K562 treated with DMSO at 1 percent for 48 hours (cell line): ENCODE data around the gene MARVELD3. TPM values are rescaled to one million over a fixed set of nuclear protein-coding genes. Genes with fewer than 3 reads are reported as not detected.

ENCODE experiments used
- total RNA-seq: library from RNA; unstranded; fragments of 300-600 nt; gene quantifications from 2 replicates; pipeline ENCODE4 v1.2.3, GENCODE V29; 2022; ENCODE audit warnings: low replicate concordance; ENCODE audit errors: extremely low read depth

The MARVELD3 gene, protein sequence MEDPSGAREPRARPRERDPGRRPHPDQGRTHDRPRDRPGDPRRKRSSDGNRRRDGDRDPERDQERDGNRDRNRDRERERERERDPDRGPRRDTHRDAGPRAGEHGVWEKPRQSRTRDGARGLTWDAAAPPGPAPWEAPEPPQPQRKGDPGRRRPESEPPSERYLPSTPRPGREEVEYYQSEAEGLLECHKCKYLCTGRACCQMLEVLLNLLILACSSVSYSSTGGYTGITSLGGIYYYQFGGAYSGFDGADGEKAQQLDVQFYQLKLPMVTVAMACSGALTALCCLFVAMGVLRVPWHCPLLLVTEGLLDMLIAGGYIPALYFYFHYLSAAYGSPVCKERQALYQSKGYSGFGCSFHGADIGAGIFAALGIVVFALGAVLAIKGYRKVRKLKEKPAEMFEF
- total RNA-seq: not detected in 2 replicates

DNA sequence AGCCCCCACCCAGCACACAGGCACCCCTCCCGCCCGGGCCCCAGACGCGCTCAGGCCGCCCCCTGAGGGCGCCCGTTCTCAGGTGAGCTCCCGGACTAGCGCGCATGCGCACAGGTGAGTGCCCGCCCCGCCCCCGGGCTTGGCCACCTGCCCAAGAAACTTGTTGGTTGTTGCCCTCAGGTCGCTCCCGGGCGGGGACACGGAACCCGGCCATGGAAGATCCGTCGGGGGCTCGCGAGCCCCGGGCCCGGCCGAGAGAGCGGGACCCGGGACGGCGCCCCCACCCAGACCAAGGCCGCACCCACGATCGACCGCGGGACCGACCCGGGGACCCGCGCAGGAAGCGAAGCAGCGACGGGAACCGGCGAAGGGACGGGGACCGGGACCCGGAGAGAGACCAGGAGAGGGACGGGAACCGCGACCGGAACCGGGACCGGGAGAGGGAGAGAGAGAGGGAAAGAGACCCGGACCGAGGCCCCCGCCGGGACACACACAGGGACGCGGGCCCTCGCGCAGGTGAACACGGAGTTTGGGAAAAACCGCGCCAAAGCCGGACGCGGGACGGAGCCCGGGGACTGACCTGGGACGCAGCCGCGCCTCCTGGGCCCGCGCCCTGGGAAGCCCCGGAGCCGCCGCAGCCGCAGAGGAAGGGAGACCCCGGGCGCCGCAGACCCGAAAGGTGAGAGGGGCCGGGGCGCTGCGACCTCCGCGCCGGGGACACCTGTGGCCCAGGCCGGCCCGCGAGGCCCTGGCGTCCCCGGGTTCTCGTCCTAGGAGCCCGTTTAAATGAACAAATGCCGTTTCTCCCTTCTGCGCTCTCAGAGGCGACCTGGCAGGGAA lies at the start of gene MARVELD3:
MARVELD3 (plus strand) TSS at position 167 of the 840 bp plus-strand sequence; CDS start at position 213, 46 bp downstream.

DNA sequence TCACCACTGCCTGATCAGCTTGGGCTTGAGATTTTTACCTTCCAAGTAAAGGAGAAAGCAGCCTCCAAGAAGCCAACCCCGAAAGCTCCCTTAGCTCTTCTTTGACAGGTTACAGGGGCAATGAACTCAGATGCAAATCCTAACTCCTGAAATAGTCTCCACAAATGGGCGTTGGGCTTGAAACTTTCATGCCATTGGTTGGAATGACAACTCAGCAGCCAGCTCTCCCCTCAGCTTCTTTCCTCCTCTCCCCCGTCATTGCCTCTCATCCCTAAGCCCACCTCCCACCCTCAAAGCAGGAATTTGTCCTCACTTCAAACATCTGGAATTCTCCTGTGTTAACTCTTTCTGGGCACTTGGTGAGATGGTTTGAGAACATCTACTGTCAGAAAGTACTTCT lies 49.0 kb upstream of the MARVELD3 start, which contains the start of gene TAT:
TAT (minus strand) TSS at position 122 of the 400 bp plus-strand sequence. CDS start 677 bp downstream, outside the sequence.

Other genes with a start within 250 kb of the MARVELD3 start
- not detected in 2 replicates for gene TLE7, start 184.1 kb upstream of the MARVELD3 start, total RNA-seq
- gene ZNF23, start 163.9 kb upstream of the MARVELD3 start, total RNA-seq: not detected in 2 replicates
- not detected in 2 replicates for gene ZNF19, start 136.9 kb upstream of the MARVELD3 start, total RNA-seq
- gene CHST4, start 99.8 kb upstream of the MARVELD3 start, total RNA-seq: not detected in 2 replicates
- gene TAT, start 49.1 kb upstream of the MARVELD3 start, total RNA-seq: not detected in 2 replicates
- not detected in 2 replicates for gene PHLPP2, start 98.5 kb downstream of the MARVELD3 start, total RNA-seq
- gene AP1G1, start 182.7 kb downstream of the MARVELD3 start, total RNA-seq: not detected in 2 replicates
- not detected in 2 replicates for gene ATXN1L, start 219.8 kb downstream of the MARVELD3 start, total RNA-seq